NCI-H524 treated with DMSO at 0.1 percent for 48 hours (cell line): Measurements from ENCODE around the gene MAGI1.

Experiments used
- DNase-seq: peaks from one replicate; lab custom pipeline; 2025; lab: John Stamatoyannopoulos, UW

The MAGI1 gene

DNA sequence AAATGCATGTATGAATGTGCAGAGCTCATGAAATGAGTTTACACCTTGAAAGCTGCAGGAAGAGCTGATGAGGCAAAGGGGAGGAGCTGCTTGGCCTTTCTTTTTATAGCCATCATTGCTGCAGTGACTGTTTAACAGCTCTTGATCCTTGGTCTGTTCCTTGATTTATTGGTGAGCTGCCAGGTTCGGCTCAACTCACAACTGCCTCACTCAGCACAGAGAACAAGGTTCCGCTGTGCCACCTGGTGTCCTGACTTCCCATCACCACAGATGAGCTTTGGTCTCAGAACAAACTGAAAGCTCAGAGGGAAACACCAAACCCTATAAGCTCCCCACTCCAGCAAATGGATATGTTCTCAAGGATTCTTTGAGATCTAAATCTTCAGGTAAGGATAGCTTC is 626.1 kb downstream of the MAGI1 start:
- DNase-seq = no peak

DNA sequence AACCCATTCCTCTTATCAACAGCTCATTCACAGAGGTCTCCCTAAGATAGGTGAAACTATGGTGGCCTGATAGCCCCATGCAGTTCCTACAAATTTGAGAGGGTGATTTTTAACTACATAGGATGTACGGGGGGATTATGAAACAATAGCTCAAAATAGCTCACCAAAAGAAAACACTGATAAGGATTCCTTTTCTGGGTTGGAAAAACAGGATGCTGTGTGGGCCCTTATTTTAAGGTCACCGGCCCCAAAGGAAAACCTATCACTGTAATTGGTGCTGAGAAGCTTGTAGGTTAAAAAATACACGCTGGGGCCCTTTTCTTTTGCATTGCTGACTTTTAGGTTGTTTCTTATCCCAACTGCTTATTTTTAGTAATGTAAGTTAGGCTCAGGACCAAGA is 627.4 kb downstream of the MAGI1 start:
- no peak for DNase-seq

DNA sequence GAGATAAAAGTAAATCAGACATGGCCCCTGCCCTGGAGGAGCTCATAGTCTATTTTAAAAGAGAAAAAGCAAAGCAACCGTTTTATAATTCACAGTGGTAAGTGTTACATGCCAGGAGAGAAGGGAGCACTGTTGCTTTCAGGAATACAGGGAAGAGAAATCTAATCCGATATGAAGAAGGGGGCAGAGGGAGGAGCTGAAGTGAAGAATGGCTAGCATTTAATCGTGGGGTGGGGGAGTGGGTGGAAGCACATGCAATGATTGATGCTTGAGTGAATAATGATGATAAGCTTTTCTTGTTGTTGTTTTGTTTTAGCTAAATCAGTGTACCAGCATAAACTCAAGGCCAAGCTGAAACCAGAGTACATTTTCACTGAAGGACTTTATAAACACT is 629.5 kb downstream of the MAGI1 start:
- no peak for DNase-seq

DNA sequence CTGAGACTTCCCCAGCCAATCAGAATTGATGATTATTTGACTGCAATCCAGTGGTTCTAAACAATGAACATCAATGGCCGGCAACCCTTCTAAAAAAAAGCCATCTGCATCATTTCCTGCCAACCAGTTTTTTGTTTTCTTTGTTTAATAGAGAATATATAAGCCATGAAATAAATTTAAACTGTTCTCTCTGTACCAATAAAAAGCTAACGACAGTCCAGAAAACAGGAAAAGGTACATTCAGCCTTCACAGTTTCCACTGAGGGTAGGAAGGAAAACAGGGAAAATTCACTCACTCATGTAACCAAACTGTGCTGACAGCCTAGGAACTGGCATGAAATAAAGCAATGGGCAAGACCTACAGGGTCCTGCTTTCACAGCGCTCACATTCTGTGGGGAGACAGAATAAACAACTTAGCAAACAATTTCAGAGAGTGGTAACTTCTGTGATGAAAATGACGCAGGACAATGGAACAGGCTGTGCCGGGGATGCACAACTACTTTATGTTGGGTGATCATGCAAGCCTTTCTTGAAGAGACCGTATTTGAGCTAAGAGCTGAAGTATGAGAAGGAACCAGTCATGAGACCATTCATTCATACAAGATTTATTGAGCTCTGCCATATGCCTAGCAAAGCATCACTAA is 630.1 kb downstream of the MAGI1 start:
- DNase-seq = no peak

DNA sequence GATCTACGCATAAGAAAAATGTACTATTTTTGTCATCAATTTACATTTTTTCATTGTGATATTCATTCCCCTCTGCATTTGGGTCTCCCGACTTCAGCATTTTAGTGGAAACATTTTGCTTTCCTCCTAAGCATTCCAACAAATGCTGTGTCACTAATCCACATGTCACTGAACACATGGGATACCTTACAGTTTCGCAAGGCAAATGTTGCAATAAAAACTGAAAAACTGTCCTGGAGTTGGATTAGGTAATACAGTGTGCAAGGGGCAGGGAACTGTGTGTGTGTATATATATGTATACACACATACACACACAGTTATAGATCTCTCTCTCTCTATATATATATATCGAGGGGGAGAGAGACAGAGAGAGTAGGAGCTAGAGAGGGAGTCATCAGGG is 632.2 kb downstream of the MAGI1 start:
- DNase-seq = no peak

DNA sequence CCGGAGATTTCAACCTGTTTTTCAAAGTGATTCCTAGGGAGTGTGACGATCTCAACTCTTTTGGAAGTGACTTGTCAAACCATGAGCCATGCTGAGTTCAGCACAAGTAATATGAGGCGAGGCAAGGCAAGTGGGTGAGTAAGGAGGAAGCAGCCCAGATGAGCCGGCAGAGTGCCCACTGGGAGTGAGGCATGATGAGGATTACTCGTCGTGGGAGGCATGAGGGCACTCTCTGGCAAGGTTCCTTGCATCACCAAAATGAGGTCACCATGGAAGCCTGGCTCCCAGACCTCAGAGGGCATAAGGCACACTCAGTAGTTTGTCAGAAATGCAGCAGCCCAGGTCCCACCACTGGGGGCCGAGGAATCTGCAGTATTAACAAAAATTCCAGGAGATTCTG is 636.1 kb downstream of the MAGI1 start:
- DNase-seq = no peak

DNA sequence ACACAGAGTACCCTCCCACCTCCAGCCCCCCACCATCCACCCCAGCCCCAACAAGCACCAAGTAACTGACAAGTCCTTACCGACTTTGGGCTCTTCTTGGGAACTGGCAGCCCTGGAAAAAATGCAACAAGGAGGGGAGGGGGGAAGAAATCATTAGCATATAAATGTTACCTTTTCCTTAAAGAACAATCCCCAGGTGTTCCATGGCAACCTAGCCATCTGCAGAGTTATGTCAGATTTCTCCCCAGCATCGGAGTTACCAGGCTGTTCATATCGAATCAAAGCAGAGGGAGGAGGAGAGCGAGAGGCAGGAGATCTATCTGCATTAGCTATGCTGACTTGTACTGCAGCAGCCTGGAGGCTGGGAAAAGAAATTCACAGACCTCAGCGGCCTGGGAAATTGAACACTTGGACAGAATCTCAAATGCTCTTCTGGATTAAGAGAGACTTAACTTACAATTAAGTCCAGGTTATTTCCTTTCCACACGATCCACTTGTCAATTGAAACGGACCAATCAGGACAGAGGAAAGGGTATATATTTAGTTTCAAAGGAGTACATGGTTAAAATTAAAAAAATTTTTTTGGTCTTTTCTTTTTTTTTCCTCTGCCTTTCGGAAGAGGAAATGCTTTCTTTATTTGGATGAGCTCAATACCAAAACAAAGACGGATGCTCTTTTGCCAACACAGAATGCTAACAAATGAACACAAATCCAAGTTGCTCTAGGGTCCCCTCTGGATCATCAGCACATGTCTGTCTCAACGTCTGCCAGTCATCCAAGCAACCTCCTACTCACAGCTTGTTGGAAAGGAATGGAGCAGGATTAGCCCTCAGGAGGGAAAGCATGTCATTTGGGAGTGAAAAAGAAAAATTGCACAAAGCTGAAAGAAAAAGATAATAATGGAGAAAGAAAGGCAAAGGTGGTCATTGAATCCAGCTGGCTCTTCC is 637.1 kb downstream of the MAGI1 start:
- no peak for DNase-seq

DNA sequence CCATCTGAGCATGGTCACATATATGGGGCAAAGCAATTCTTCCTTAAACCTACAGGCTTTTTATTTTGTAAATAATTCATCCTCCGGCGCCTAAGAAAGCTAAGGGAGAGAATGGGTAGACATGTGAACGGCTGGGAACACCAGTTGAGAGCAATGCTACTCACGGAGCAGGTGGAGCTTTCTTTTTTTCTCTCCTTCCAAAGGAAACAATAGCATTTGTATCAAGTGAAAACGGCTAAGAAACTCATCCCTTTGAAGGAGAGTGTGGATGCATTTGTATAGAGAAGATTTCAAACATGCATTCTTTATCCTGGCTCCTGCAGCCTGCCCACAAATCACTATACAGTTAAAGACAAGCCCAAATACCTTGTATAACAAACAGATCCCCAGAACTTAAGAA is 637.8 kb downstream of the MAGI1 start:
- no peak for DNase-seq

DNA sequence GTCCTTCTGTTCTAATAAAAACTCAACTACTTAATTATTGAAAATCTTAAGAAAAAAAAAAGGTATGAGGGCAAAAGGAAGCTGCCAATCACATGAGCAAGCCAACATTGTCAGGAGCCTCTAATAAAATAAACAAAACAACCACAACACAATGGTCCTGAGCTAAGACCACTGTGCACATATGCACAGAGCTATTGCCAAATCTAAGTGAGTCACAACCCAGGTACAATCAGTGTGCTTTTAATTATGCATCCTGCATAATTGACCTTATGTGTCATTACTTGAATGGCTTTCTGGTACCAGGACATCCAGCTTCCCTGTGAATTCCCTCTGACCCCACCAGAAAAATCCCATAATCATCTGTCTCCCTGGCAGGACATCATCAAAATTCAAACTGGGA is 639.8 kb downstream of the MAGI1 start:
- DNase-seq = no peak

DNA sequence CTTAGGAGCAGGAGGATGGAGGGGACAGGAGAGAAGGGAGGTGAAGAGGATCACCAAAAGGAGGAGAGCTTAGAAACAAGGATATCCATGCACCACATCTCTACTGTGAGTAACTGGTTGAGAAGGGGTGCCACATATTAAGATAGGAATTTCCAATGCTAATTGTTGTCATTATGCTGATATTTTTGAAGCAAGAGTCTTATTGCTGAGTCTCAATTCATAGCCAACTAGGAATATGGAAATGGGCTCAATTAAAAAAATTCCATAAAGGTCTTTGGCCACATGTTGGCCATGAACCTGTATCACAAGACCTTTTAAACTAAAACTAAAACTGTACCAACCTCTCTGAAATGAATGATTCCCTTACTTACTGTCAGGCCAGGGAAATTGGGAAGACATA is 642.6 kb downstream of the MAGI1 start:
- no peak for DNase-seq

DNA sequence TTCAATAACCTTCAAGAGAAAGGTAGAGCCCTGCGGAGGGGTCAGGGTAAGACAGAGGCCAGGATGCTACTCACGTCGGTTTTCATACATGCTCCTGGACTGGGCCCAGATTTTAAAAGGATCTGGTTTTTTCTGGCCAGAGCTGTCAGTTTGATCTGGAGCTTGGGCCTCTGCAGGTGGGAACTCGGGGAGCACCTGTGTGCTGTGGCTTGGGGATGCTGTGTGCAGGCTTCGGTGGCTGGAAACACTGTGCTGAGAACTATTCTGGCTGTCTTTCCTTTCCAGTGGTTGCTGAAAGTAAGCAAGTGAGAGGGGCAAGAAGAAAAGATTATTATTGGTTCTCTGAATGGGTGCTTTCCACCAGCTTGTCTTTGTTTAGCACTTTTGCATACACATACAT is 647.6 kb downstream of the MAGI1 start:
- DNase-seq = no peak

DNA sequence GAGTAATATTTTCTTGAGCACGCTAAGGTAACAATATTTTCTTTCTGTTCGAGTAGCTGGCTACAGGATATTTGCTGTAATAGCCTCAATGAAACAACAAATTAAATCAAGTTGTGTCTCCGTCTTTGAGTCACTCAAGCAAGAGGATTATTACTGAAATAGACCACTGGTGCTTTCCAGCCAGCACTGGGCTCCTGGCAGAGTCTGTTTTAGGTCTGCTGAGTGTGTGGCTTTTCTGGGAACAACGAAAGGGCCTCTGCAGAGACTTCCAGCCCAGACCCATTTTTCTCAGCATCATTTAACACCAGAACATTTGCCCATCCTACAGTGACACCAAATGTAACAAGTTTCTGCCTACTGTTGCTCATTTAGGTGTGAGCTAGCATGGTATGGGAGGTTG is 652.9 kb downstream of the MAGI1 start:
- DNase-seq = no peak

DNA sequence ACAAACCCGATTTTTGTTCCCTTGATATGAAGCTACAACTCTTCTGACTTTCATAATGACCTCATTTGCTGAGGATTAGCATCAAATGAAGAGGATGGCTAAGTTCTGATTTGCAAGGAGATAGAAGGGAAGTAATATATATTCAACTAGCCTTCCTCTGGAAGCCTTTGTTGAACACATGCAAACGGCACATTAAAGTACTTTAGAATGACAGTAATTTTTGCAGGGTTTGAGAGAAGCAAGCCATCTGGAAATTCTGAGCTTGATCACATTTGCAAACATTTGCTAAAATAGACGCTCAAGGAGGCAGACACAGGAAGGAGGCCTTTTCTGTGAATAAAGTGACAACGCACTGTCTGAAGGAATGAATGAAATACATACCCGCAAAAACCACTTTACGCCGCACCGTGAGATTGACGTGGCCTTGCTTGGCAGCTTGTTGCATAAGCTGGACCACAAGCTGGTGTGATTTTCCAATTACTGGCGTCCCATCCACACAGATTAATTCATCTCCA is 657.2 kb downstream of the MAGI1 start:
- DNase-seq = no peak

DNA sequence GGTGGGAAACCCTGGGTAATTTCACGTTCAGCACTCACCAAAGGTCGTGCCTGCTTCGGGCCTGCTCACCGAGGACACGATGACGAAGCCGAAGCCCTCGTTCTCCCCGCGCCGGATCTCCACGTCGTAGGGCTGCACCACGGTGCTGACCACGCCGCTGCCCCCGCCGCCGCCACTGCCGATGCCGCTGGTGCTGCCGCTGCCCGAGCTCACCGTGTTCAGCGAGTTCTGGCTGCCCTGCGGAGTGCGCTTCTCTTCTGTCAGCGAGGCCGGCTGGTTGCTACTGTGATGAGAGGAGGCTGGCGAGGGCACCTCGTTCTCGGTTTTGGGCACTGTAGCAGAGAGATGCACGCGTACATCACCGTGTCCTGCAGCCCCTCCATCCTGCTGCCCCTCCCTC is 659.5 kb downstream of the MAGI1 start:
- no peak for DNase-seq

DNA sequence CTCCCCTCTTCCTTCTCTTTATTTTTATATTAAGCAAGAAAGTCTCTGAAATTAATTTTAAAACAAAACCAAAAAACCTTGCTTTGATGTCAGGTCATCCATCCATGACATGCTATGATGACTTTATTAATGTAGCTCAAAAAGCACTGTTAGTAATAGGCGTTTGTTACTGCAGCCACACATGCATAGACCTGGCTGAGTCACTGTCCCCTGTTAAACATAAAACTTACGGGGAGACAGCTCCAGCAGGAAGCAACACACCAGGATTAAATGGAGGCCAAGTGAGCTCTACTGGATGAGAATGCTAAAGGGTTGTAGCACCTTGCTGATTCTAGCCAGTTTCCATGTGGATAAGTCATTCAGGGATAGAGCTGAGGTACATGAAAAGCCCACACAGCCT is 661.1 kb downstream of the MAGI1 start:
- no peak for DNase-seq

DNA sequence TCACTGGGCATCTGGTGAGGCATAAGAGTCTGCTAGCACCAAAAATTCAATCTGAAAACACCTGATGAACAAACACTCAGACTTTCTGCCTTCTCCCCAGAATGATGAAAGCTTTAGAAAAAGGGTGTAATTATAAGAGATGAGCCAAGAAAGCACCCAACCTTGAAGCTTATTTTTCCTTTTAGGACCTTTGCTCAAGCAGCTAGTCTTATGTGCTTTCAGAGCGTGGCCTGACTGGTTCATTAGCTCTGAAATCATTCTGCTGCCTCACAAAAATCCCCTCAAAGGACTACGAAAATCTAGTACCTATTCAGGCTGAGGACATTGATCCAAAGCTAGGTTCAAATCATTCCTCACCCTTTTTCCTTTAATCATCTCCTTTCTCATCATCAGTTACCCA is 662.3 kb downstream of the MAGI1 start:
- DNase-seq = no peak

DNA sequence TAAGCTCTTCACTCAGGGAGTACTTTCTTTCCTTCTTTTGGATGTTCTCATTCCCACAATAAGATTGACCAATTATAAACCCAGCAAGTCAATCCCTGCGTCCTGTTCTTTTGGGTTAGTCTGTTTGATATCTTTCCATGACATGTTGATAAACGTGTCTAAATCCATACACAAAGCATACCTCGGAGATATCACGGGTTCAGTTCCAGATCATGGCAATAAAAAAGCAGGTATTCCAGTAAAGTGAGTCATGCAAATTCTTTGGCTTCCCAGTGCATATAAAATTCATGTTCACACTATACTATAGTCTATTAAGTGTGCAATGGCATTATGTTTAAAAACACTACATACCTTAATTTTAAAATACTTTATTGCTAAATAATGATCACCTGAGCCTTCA is 667.7 kb downstream of the MAGI1 start:
- no peak for DNase-seq

DNA sequence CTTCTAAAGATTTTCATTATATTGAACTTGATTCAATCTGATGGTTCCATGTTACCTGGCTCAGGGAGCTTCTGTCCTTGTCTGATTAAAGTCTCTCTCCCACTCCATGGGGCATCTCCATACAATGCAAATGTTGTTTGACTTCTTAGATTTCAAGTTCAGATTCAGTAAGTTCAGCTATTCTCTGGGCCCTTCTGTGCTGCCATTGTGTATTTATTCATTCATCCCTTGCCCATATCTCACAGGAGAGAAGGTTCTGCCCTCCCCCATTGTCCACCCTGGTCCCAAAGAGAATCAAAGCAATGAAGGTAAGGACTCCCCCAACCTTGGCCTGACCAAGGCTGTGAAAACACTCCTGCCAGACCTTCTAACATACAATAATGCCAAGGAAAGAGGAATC is 669.9 kb downstream of the MAGI1 start:
- DNase-seq = no peak

DNA sequence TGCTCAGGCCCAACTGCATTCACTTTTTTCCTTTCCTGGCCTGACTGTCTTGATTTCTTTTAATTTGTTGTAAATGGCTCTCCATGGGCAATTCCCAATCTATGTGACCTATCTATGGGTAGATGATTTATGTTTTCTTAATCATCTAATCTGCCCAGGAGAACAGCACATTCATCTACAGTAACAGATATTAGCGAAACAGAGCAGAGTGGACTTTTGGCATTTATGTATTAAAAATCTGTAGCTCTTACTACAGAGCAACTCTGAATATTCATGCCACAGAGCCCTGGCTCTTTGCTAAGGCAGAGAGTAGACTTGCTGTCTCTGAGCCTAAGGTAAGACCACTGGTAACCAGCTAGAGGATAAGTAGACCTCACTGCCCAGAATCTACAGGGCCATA is 676.0 kb downstream of the MAGI1 start:
- DNase-seq = no peak

DNA sequence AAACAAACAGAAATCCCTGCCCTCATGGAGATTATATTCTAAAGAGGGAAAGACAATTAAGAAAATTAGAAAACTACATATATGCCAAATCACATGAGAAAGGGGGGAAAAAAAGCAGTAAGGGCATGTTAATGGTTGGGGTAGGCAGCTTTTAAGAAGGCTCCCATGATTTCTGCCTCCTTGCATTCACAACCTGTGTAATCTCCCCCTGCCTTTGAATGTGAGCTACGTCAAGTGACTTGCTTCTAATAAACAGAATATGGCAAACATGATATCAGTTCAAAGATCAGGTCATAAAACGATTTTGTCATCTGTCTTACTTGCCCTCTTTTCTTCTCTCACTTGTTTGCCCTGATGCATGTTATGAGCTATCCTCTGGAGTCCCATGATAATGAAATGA is 677.3 kb downstream of the MAGI1 start:
- DNase-seq = no peak

DNA sequence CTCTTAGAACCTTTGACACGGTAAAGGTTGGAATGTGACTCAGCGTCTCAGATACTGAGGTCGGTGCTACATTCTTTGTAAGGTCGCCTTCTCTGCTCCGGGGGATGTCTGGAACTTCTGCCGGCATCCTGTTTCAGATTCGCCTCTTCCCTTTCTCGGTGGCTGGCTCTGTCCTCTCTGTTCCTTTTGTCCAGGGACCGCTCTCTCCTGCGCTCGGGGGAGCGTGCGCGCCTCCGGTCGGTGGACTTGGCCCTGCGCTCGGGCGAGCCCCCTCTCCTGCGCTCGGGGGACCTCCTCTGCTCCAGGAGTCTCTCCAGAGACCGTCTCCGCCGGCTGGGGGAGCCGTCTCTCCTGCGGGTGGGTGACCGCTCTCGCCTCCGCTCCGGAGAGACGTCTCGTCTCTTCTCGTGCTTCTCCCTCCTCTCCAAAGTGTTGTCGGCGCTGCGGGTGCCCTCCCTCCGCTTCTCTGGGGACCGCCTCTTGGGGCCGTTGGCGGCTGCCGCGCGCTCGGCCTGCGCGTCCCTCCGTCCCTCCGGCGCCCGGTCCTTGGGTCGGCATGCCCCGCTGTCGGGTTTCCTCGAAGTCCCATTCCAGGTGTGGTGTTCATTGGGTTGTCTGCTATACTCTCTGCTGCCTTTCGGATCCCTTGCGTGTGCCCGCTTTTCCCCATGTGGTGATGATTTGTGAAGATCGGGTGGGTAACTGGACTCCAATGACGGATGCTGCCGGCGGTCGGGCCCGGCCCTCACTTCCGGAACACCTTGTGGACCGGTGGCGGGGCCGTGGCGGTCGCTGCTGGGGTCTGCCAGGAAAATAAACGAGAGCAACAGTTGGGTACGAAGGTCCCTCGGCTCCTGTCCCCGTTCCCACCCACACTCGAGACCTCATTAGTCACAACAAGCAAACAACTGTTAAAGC is 682.1 kb downstream of the MAGI1 start:
- no peak for DNase-seq

DNA sequence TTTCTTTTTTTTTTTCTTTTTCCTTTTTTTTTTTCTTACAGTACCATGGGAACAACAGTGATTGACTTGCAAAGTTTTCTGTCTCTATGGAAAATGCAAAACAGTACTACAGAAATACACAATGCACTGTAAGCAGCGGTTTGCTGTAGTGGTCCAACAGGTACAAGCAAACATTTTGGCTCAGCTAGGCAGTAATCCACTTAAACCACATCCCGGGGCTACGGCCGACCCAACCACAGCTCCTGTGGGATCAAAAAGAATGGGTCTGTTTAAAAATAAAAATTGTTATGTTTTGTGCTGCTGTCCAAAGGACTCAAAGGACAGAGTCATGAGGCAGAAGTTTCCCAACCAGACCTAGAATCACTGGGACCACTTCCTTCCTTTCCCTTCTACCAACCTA is 683.8 kb downstream of the MAGI1 start:
- no peak for DNase-seq
